Lower lobe of right lung (tissue), 2 donors: ENCODE data around the gene MS4A7. TPM values are rescaled to one million over a fixed set of nuclear protein-coding genes. Genes with fewer than 3 reads are reported as not detected.

Experiments used
- ATAC-seq, 2 donors: fragments of 200-7000 bp; cut with Tn5 transposase; one replicate each; pipeline ENCODE4 v1.9.1; 2020 to 2022; ENCODE audit warnings: mild to moderate bottlenecking in 2 of 2, moderate library complexity in 2 of 2
- DNase-seq: peaks from one replicate; pipeline ENCODE4 v3.0.0-alpha.2; 2020
- H3K27ac ChIP-seq: fragments of 200-600 bp; one replicate; pipeline ENCODE4 v1.8.0; 2022
- H3K27me3 ChIP-seq: fragments of 200-600 bp; one replicate; pipeline ENCODE4 v1.8.0; 2022; ENCODE audit warnings: low read depth
- H3K36me3 ChIP-seq: fragments of 200-600 bp; one replicate; pipeline ENCODE4 v1.8.0; 2022; ENCODE audit warnings: mild to moderate bottlenecking
- H3K4me1 ChIP-seq: fragments of 200-600 bp; one replicate; pipeline ENCODE4 v1.8.0; 2022
- H3K4me3 ChIP-seq: fragments of 200-600 bp; one replicate; pipeline ENCODE4 v1.8.0; 2022; ENCODE audit warnings: mild to moderate bottlenecking
- H3K9me3 ChIP-seq: fragments of 200-600 bp; one replicate; pipeline ENCODE4 v1.8.0; 2022
- CTCF ChIP-seq: fragments of 200-600 bp; IDR thresholded peaks from one replicate; pipeline ENCODE4 v1.8.0; 2022; ENCODE audit warnings: antibody characterized with exemption, mild to moderate bottlenecking
- intact Hi-C: fragments of 100-400 bp; cut with DNase I; formaldehyde crosslinking; loops from one replicate; pipeline ENCODE4 v1.11.0; 2022
- total RNA-seq: library from RNA; stranded (reverse); fragmentation: NEBNext Ultra II Directional; extraction: Animal tissue kit (Norgen Biotek cat#: 25700); gene quantifications from one replicate; pipeline ENCODE4 v1.2.1, GENCODE V29; 2021
- donor health status: DM: no; HTN: yes; CAD: no; lungs with severe emphysema.

Gene MS4A7
- total RNA-seq, 1 donor from 2014 or later = 315 TPM

GRCh38 chr11:60377401-60378136 lies 763 bp upstream of the MS4A7 start:
- DNase-seq = peak; percentile 79
- Histone ChIP-seq H3K4me3 (no peak overlapping the region), H3K9me3 (no peaks in the 10 kb centered on the region), H3K27me3 (no peaks in the 10 kb centered on the region), H3K36me3 (no peaks in the 10 kb centered on the region), H3K4me1 (no peaks in the 10 kb centered on the region), H3K27ac (peak overlapping the region; percentile 81)
- TF ChIP-seq CTCF = no peak
- ATAC-seq = peak; percentile 74 to 88
- intact Hi-C loops = no loop called here

GRCh38 chr11:60389279-60389910 lies 11.1 kb downstream of the MS4A7 start:
- Histone ChIP-seq H3K27me3 (no peaks in the 10 kb centered on the region), H3K4me3 (no peak overlapping the region), H3K27ac (peak overlapping the region; percentile 56), H3K4me1 (peaks cover 15% of the 10 kb centered on the region), H3K9me3 (no peaks in the 10 kb centered on the region), H3K36me3 (no peaks in the 10 kb centered on the region)
- ATAC-seq = peak; percentile 70 to 93
- no peak for TF ChIP-seq CTCF
- intact Hi-C loops = no loop called here
- no peak for DNase-seq

GRCh38 chr11:60390419-60390818 lies 12.1 kb downstream of the MS4A7 start:
- H3K27ac ChIP-seq = peak overlapping the region; percentile 44
- intact Hi-C loops = no loop called here
- no peaks in the 10 kb centered on the region for H3K36me3 ChIP-seq
- no peaks in the 10 kb centered on the region for H3K27me3 ChIP-seq
- no peak overlapping the region for H3K4me3 ChIP-seq
- ATAC-seq (peak; percentile 24 to 31), DNase-seq (no peak)
- TF ChIP-seq CTCF = no peak
- no peaks in the 10 kb centered on the region for H3K9me3 ChIP-seq
- H3K4me1 ChIP-seq = peaks cover 17% of the 10 kb centered on the region

GRCh38 chr11:60392361-60392760 lies 14.0 kb downstream of the MS4A7 start:
- no peak overlapping the region for H3K4me3 ChIP-seq
- H3K36me3 ChIP-seq = no peaks in the 10 kb centered on the region
- no peaks in the 10 kb centered on the region for H3K27me3 ChIP-seq
- no peaks in the 10 kb centered on the region for H3K9me3 ChIP-seq
- H3K27ac ChIP-seq = no peak overlapping the region
- ATAC-seq (no peak), DNase-seq (no peak)
- TF ChIP-seq CTCF = no peak
- peaks cover 17% of the 10 kb centered on the region for H3K4me1 ChIP-seq
- intact Hi-C loops = no loop called here

GRCh38 chr11:60393016-60393415 lies 14.7 kb downstream of the MS4A7 start:
- H3K27me3 ChIP-seq = no peaks in the 10 kb centered on the region
- no peaks in the 10 kb centered on the region for H3K9me3 ChIP-seq
- TF ChIP-seq CTCF = no peak
- intact Hi-C loops = no loop called here
- ATAC-seq = no peak
- peaks cover 17% of the 10 kb centered on the region for H3K4me1 ChIP-seq
- no peaks in the 10 kb centered on the region for H3K36me3 ChIP-seq
- no peak overlapping the region for H3K4me3 ChIP-seq
- DNase-seq = no peak
- H3K27ac ChIP-seq = no peak overlapping the region
